SHP77 (cell line): Measurements from ENCODE around the gene SLX9.

Source experiments
- DNase-seq, 2 experiments: peaks; one replicate each; lab custom pipeline; 2025; lab: John Stamatoyannopoulos, UW

SLX9 gene, protein sequence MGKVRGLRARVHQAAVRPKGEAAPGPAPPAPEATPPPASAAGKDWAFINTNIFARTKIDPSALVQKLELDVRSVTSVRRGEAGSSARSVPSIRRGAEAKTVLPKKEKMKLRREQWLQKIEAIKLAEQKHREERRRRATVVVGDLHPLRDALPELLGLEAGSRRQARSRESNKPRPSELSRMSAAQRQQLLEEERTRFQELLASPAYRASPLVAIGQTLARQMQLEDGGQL

DNA sequence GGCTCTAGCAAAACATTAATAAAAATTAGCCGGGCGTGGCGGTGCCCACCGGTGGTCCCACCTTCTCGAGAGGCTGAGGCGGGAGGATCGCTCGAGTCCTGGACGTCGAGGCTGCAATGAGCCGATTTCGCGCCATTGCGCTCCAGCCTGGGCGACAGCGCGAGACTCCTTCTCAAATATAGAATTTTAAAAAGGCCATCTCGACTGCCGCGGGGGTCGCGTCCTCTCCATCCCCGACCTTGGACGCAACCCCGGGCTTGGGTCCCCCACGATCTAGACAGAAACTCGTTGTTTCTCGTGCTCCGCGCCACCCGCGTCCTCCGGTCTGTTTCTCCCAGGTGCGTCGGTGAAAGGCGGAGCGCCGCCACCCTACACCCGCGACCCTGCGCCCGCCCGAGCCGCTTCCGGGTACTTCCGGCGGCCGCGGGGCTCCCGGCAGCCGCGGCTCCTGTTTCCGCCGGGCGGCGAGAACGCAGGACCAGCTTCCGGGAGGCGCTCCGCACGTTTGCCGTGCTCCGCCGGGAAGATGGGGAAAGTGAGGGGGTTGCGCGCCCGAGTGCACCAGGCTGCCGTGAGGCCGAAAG lies at the start of gene SLX9:
Gene SLX9, plus strand, starts transcription at position 498 of the 584 bp plus-strand sequence. Its CDS starts 29 bp downstream, at position 527.
- DNase-seq = peak; percentile 66 to 77

DNA sequence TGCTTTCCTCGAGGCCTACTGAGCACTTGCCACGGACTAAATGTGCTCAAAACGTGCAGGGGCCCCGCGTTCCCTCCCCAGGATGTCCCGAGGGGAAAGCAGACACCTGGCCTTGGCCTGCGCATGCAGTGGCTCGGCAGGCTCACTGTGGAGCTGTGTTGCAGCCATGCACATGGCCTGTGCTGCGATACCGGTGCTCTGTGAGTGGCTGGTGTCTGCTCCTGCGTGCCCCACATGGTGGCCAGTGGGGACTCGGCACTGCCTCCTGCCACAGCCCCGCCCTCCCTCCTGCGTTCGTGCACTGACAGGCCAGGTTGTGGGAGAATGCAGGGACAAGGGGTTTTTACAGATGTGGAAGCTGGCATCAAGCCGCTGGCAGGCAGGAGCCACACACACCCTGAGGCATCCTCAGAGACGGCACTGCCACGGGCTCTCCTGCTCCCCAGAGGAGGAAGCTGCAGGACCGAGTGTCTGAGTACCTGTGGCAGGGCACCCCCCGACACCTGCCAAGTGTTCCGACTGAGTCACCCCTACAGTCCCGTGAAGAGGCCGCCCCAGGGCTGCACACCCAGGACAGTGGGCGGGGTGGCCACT lies 49.4 kb upstream of the SLX9 start:
- no peak for DNase-seq

DNA sequence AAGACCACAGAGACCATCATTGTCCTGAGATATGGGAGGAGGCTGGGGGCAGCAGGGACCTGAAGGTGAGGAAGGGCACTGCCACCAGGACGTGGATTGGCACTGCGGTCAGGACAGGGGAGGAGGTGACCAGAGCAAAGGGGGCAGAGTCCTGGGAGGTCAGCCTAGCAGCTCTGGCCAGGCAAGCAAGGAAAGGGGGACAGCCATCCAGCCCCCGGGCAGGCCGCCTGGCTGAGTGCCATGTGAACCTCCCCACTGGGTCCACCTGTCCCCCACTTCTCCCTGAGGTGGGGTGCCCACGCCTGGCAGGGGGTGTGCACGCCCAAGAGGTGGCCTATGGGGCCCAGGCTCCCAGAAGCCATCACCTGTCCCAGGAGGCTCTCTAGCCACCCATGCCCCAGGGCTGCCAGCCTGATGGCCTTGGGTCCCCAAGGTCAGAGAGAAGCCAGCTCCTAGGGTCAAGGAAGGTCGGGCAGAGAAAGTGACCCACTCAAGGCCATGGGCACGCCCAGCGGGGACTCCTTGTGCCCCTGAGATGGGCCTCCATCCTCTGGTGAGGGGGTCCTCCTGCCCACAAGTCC lies 48.8 kb upstream of the SLX9 start:
- no peak for DNase-seq

DNA sequence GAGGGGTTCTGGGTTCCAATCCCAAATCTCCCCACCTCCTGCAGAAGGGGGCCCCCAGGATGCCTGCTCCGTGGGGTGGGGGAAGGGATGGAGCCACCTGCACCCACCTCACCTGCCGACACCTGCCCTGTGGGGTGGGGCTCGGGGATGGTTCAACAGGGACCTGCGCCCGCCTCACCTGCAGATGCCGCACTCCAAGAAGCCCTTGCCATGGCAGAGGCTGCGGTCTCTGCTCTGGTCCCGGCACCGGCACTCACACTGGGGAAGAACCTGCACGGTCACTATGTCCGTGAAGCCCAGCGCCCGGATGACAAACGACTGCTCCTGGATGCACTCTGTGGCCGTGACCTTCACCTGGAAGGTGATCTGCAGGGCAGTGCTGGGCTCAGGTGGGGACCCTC lies 48.2 kb upstream of the SLX9 start:
- DNase-seq = no peak

DNA sequence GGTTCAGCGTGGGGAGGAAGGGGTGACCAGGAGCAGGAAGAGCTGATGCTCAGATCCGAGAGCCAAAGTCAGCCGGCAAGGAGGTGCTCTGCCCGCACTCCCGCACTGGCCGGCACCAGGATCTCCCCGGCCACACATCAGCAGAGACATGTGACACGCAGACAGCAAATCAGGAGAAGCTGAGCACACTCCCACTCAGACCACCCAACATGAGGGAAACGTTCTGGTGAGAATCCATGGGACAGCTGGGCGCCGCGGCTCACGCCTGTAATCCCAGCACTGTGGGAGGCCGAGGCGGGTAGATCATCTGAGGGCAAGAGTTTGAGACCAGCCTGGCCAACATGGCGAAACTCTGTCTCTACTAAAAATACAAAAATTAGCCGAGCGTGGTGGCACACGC lies 47.7 kb upstream of the SLX9 start:
- DNase-seq = no peak

DNA sequence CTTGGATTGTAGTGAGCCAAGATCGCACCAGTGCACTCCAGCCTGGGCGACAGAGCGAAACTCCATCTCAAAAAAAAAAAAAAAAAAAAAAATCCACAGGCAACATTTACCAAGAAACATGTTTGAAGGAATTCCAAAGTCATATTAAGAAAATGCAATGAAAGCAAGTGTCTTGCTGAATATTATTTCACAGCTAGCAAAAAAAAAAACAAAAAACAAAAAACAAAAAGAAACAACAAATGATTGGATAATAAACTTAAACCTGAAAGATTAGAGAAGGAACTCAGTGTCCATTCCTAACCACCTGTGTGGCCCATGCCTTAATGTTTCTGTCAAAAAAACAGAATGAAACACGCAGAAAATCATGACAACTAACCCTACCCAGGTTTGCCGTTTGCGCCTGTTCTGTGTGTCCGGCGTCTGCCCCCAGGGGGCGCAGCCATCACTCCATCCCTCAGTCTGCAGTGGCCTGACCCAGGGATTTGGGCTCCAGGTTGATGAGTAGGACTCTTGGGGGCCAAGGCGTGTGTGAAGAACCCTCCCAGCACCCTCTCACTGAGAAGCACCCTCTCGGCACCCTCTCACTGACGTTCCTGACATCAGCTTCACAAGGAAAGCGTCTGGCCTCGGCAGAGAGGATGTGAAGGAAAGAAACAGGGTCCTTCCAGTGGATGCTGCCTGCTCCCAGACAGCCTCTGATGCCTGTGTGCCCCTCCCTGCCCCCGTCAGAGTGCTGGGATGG lies 47.1 kb upstream of the SLX9 start:
- DNase-seq = peak; percentile 18 to 39

DNA sequence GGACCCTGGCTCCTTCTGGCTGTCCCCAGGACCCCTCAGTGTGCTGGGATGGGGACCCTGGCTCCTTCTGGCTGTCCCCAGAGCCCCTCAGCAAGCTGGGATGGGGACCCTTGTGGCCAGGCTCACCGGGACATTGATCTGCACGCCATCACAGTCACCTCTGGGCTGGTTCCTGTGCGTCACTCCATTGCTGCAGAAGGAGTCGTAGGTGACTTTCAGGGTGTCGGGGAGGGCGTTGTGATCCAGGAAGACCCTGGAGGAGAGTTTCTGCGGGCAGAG lies 46.6 kb upstream of the SLX9 start:
- DNase-seq = no peak

DNA sequence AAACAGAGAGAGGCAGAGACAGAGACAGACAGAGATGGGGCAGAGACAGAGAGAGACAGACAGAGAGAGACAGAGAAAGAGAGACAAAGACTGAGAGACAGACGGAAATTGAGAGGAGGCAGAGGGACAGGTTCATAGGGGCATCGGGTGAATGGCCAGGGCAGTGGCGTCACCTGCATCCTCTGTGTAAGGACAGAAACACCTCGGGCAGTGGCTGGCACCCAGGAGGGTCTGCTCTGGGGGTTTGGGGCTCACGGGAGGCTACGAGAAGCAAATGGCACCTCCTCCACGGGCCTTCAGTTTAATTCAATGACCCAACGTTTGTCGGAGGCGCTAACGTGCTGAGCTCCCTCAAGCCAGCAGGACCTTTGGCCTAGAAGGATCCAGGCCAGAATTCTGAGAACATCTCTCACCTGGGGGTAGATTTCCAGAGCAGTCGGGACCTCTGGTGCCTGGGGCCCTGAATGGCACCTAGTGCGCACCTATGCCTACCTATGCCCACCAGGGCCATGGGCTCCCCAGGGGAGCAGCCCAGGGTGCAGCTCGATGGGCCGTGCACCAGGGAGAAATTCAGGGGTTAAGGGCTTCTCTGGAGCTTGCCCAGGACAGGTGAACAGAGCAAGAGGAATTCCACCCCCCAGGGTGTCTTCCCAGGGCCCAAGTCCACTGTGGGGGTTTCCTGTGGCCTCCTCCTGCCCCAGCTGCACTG lies 45.7 kb upstream of the SLX9 start:
- DNase-seq = no peak

DNA sequence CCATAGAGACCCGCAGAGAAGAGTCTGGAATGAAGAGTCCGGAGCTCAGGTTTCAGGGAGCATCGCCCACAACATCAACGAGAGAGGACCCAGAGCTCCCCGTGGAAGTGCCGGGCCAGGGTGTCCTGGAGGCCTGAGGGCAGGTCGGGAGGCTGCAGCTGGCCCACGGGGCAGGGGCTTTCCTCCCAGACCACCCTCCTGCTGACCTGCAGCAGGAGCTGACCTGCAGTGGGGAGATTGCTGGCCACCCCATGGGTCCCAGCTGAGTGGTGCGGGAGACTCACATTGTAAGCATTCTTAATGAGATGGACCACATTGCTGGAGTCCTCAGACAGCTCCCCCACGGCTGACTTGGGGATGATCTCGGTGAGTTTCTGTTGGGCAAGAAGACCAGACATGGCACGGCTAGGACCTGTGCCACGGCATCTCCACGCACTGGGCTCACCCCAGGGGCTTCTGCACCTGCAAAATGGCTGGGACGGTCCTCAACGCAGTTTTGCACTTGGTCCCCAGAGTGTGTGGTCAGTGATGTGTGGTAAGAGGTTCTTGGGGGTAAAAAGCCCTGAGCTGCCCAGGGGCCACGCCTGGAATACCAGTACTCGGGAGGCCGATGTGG lies 45.0 kb upstream of the SLX9 start:
- no peak for DNase-seq

DNA sequence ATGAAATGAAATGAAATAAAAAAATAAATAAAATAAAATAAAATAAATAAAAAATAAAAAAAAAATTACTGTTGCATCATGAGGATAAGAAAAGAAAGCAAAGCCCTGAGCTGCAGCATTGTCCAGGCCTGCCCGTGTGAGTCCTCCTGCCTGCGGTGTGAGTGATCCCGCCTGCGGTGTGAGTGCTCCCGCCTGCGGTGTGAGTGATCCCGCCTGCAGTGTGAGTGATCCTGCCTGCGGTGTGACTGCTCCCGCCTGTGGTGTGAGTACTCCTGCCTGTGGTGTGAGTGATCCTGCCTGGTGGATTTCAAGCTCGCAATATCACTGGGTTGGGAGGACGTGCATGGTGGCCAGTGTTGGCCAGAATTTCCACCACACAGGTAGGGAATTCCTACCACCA lies 44.0 kb upstream of the SLX9 start:
- DNase-seq = no peak

DNA sequence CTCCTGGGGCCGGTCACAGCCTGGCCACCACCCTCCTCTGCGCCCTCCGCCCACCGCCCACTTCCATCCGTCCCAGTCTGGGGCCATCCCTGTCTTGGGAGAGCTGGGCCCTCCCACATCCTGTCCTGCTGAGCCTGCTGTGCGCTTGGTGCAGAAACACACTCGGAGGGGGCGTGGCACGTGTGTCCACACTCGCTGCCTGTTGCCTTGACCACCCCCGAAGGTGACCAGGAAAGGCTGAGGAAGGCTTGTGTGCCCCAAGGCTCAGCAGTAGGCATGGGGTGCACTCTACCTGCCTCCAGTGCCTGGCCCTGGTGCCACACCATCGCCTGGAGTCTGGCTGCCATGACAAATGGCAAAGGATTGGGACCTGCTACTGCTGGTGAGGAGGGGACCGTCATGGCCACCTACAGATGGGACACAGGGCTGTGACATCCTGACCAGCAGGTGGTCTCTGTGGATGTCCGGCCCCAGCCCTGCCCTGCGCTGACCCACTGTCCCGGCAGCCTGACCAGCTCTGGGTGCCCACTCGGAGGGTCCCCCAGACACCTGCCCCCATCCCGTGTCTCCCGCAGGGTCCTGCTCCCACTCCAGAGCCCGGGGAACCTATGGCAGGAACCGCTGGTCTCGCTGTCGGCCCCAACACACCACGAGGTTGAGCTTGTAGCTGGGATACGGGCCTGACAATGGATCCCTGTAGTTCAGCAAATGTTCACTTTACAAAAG lies 43.1 kb upstream of the SLX9 start:
- no peak for DNase-seq

DNA sequence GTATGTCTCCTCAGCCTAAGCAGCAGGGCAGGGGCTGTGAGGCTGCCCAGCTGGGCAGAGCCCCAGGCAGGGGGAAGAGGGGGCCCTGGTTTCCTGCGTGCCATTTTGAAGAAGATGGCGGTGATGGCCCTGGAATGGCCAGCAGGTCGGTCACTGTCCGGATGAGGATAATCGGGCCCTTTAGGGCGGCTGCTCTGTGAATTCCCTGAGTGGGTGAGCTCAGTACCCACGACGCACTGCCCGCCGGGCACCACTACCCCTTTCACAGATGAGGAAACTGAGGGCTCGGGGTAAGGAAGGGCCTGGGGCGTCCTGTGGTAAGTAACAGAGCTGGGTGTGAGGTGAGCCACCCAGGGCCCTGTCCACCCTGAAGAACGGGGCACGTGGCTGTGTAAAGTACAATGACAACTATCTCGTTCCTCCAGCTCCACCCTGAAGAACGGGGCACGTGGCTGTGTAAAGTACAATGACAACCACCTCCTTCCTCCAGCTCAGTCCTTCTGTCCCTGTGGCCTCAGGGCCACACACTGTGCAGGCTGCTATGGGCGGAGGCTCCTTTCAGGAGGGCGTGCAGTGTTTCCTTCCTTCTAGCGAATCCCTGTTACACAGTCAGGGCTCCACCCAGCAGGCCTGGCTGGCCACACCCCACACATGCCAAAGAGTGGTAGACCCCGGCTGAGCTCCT lies 42.4 kb upstream of the SLX9 start:
- no peak for DNase-seq

DNA sequence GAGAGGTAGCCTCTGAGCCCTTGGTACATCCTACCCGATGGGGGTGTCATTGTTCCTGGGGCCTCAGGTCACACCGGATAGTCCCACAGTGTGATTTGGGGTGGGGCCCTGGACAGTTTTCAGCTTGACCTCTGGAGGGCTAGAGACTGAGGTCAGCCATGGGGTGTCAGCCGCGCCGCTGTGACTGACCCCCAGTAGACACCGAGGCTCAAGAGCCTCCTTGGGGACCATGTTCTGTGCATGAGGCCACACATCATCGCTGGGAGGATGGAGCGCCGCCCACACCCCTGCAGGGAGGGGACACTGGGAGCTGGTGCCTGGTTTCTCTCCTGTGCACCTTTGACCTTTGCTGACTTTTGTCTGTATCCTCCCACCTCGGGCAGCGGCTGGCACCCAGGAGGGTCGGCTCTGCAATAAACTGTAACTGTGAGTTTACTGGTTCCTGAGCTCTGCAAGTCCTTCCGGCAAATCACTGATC lies 41.8 kb upstream of the SLX9 start:
- DNase-seq = no peak

DNA sequence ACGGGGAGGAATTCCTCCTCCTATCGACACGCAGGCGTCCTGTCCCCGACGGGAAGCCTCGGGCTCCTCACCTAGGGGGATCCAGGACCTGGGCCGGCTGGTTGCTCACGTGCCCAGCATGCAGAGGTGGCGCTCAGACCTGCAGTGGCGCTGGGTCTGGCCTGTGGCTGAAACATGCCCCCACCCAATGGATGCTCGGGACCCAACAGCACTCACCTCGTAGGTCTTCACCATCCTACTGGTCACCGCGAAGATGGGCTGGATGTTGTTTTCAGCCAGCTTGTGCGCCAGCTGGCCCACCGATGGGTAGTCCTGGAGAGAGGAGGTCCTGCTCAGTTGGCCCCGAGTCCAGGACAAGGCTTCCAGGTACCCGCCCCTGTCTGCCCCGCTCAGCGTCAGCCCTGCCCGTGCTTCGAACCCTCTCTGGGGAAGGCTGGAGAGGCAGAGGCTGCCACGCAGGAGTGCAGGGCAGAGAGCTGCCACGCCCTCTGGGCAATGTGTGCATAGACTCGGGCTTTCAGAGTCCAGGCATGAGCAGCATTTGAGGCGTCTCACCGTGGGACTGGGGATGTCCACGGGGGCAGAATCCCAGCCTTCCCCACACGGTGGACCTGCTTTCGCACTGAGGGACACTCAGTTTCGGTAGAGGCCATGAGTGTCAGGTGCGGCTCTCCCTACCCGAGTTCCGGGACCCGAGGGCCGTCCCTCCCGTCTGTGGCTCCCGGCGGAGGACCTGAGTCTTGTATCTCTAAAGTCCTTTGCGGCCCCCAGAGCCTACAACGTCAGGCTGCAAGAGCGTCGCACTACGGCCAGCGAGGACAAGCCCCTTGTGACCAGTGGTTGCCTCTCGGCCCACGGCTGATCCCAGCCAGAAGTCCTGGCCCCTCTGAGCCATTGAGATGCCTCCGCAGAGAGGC lies 40.7 kb upstream of the SLX9 start:
- no peak for DNase-seq

DNA sequence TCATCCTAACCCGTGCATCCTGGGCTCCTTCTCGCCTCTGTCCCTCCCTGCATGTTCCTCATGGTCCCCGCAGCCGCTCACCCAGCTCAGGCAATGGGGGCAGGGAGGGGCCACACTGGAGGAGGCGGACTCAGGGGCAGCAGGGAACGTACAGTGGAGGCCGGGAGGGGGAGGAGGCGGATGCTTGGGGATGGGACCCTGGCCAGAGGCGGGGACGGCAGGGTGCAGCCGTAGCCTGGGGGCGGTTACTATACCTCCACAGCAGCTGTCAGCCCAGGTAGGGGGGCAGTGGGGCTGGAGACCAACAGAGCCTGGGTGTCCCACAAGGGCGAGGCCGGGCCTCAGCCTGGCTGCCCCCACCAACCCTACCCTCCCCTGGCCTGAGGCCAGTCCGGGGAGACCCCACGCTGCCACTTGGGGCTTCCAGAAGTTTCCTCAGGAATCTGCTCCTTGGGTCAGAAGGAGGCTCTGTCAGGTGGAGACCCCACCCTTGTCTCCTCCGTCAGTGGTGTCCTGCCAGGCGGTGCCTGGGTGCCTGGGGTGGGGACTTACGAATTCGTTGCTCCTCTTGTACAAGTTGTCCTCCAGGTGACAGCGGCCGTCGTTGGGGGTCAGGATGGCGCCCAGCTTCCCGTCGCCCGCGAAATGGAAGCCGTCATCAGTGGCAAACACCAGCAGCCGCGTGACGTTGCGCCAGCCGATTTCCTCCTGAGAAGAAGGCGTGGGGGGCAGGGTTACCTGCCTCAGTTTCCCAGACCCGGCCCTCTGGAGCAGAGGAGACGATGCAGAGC lies 39.9 kb upstream of the SLX9 start:
- no peak for DNase-seq

DNA sequence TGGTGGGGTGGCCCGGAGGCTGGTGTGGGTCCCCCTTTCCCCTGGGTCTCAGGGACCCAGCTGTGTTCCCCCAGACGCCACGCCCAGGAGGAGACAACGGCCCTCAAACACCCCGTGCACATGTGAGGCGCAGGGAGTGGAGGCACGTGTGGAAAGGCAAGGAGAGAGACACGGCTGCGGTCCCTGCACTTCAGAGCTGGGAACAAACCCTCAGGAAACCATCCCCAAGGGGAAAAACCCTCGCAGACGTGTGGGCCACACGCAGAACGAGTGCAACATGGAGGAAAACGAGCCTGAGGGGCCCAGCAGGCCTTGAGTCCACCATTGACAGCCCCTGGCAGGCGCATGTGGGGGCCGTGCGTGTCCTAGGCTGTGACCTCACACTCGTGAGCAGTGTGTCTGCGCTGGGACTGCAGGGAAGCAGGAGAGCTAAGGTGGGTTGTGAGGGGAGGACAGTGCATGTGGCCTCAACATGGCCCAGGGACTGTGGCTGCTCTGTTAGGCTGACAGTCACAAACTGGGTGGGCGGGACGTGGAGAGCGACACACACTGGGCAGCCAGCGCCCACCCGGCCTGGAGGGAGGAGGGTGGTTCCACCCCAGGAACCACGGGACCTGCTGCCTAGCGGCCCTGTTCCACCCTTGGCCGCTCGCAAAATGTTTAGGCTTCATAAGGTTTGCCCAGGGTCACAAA lies 39.1 kb upstream of the SLX9 start:
- DNase-seq = no peak

DNA sequence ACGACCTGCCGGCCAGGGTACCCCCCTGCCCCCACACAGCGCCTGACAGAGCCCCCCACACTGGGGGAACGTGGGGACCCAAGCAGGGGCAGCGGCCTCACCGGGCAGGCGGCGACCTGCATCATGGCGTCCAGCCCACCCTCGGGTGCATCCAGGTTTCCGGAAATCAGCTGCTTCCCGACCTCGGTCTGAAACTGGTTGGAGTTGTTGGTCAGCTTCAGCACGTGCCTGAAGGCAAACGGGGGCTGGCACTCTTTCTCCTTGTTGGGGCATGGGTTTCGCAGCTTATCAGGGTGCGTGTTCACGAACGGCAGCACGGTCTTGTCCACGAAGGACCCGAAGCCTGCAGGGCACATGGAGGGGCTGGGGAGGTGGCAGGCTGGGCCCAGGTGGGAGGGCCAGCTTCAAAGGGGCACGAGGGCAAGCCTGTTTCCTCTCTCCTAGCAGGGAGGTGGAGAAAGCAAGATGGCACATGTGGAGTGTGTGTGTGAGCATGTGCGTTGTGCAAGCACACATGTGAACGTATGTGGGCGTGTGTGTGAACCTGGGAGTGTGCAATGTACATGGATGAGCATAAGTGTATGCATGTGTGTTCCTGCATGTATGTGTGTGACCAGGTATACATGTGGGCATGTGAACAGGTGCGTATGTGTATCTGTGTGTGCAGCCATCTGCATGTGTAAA lies 38.3 kb upstream of the SLX9 start:
- no peak for DNase-seq
